Skeletal muscle satellite cell (primary cell): ENCODE measurements around the gene NFIL3.
"Not testable (repeated sequence)": the region's sequence is repeated elsewhere in the genome, so short reads cannot be mapped to it uniquely, and the experiment has no call there.

ENCODE experiments used
- H3K27me3 ChIP-seq: 2 replicates; pipeline ENCODE4 v1.7.0; 2013; ENCODE audit warnings: low read length; ENCODE audit not compliant: control insufficient read depth, insufficient read depth
- H3K36me3 ChIP-seq: 2 replicates; pipeline ENCODE4 v1.7.0; 2013; ENCODE audit warnings: mild to moderate bottlenecking, control low read depth, low read length; ENCODE audit not compliant: insufficient read depth
- H3K4me1 ChIP-seq: 2 replicates; pipeline ENCODE4 v1.7.0; 2013; ENCODE audit warnings: low read length; ENCODE audit not compliant: control insufficient read depth, insufficient read depth
- H3K4me2 ChIP-seq: 2 replicates; pipeline ENCODE4 v1.7.0; 2013; ENCODE audit warnings: mild to moderate bottlenecking, low read length
- H3K4me3 ChIP-seq: 2 replicates; pipeline ENCODE4 v1.7.0; 2013; ENCODE audit warnings: low read length
- H3K9ac ChIP-seq: 2 replicates; pipeline ENCODE4 v1.7.0; 2013; ENCODE audit warnings: mild to moderate bottlenecking, low read depth, low read length, moderate library complexity
- H3K9me3 ChIP-seq: replicated peaks from 2 replicates; pipeline ENCODE4 v1.7.0; 2013; ENCODE audit warnings: mild to moderate bottlenecking, control low read depth, low read length

The NFIL3 gene

DNA sequence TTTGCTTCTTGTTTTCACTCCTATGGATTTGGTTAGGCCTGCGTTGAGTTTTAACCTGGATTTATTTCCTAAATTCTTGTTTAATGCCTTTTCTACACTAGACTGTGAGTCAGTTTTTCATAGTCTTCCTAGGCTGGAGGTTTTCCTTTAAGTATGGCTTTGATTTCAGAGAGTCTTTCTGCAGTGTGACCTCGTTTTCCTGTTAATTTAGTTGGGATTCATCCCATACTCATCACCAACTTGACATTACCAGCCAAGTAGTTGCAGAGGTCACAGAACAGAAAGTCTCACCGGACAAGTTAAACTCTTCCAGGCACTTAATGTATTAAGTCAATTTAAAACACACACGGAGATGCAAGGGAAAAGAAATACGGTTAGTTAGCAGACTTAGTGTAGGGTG, 32.2 kb downstream of the NFIL3 start:
- Histone ChIP-seq H3K4me1 (peaks cover 19% of the 10 kb centered on the region), H3K4me2 (no peak overlapping the region), H3K36me3 (no peaks in the 10 kb centered on the region), H3K9ac (no peak overlapping the region), H3K9me3 (no peaks in the 10 kb centered on the region), H3K27me3 (no peaks in the 10 kb centered on the region), H3K4me3 (no peak overlapping the region)

DNA sequence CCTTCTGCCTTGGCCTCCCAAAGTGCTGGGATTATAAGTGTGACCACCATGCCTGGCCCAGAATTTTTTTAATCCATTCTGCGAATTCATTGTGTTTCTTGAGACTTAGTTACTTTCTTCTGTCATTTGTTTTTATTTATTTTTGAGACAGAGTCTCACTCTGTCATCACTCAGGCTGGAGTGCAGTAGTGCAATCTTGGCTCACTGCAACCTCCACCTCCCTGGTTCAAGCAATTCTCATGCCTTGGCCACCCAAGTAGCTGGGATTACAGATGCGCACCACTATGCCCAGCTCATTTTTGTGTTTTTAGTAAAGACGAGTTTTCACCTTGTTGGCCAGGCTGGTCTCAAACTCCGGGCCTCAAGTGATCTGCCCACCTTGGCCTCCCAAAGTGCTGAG, 33.9 kb downstream of the NFIL3 start:
- not testable (repeated sequence) for H3K9ac ChIP-seq, H3K4me1 ChIP-seq, H3K4me2 ChIP-seq, H3K27me3 ChIP-seq, H3K9me3 ChIP-seq, H3K4me3 ChIP-seq, H3K36me3 ChIP-seq

DNA sequence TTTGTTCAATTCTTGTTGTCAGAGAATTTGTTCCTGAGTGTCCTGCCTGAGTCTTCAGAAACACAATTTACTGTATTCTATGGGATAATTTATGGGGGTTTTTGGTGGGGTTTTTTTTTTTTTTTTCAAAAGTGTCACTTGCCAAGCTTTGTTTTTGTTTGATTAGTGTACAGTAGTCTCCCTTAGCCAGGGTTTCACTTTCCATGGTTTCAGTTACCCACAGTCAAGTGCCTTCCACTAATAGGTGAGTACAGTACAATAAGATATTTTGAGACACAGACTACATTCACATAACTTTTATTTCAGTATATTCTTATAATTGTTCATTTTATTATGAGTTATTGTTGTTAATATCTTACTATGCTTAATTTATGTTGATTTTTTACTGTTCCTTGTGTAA, 36.9 kb downstream of the NFIL3 start:
- Histone ChIP-seq H3K27me3 (no peaks in the 10 kb centered on the region), H3K9me3 (no peaks in the 10 kb centered on the region), H3K9ac (no peak overlapping the region), H3K4me1 (peaks cover 3% of the 10 kb centered on the region), H3K36me3 (no peaks in the 10 kb centered on the region), H3K4me2 (no peak overlapping the region), H3K4me3 (no peak overlapping the region)

DNA sequence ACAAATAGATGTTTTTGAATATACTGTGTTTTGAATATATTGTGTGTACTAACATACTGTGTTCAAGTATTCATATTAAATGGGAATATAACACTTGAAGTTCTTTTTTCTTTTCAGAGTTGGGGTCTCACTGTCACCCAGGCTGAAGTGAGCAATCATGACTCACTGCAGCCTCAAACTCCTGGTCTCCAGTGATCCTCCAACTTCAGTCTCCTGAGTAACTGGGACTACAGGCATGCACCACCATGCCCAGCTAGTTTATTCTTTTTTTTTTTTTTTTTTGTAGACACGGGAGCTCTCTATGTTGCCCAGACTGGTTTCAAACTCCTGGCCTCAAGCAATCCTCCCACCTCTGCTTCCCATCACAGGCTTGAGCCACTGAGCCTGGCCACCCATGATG, 38.7 kb downstream of the NFIL3 start:
- H3K9ac ChIP-seq = no peak overlapping the region
- no peak overlapping the region for H3K4me2 ChIP-seq
- H3K4me1 ChIP-seq = peaks cover 3% of the 10 kb centered on the region
- H3K36me3 ChIP-seq = no peaks in the 10 kb centered on the region
- H3K4me3 ChIP-seq = no peak overlapping the region
- H3K27me3 ChIP-seq = no peaks in the 10 kb centered on the region
- H3K9me3 ChIP-seq = no peaks in the 10 kb centered on the region

DNA sequence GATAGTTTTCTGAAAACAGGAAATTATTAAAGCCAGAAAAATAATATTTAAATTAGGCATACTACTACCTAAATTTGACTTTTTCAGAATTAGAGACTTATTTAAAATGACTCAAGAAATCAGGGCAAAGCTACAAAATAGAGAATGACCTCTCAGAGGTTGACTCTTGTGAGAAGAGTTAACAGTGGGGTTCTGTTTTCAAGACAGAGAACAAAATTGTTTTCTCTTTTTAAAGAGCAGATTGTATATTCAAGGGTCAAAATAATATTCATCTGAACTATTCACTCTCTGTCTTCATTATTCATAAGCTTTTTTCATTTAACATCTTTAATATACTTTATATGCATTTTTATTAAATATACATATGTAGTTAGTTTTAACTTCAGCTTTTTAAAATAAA, 40.1 kb downstream of the NFIL3 start:
- no peak overlapping the region for H3K4me3 ChIP-seq
- H3K4me1 ChIP-seq = peaks cover 7% of the 10 kb centered on the region
- no peaks in the 10 kb centered on the region for H3K27me3 ChIP-seq
- H3K9ac ChIP-seq = no peak overlapping the region
- H3K4me2 ChIP-seq = no peak overlapping the region
- H3K36me3 ChIP-seq = no peaks in the 10 kb centered on the region
- no peaks in the 10 kb centered on the region for H3K9me3 ChIP-seq

DNA sequence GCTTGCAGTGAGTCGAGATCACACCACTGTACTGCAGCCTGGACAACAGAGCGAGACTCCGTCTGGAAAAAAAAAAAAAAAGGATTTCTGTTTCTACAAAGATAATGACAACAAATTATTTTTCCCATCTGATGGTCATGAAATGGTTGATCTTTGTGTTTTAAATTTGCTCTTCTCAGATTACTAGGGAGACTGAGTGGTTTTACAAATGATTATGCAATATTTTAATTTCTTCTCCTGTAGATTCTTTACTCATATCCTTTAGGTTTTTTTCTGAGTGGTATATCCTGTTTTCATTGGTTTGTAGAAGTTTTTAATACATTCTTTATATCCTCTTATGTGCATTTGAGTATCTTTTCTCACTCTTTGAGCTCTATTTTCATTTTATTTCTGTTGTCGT, 41.3 kb downstream of the NFIL3 start:
- Histone ChIP-seq H3K4me2 (no peak overlapping the region), H3K4me3 (no peak overlapping the region), H3K9me3 (no peaks in the 10 kb centered on the region), H3K36me3 (no peaks in the 10 kb centered on the region), H3K27me3 (no peaks in the 10 kb centered on the region), H3K9ac (no peak overlapping the region), H3K4me1 (peaks cover 10% of the 10 kb centered on the region)

DNA sequence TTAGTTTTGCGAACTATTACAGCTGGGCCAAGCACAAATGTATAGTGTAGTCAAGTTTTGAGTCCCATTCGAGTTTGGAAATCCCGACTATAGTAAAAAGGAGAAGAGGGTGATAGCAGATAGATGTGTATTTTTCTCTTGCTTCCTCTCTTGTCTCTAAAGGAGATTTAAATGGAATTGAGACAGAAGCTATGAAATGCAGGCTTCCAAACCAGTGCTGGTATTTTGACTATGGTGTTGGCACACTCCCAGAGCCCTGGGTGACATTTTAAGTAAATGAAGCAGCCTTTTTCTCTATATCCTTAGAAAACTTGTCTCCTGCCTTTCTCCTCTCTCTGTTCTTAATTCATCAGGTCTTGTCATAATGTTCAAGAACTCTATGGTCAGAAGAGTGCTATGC, 44.2 kb downstream of the NFIL3 start:
- no peaks in the 10 kb centered on the region for H3K36me3 ChIP-seq
- no peaks in the 10 kb centered on the region for H3K27me3 ChIP-seq
- peaks cover 17% of the 10 kb centered on the region for H3K4me1 ChIP-seq
- no peaks in the 10 kb centered on the region for H3K9me3 ChIP-seq
- H3K9ac ChIP-seq = no peak overlapping the region
- H3K4me3 ChIP-seq = no peak overlapping the region
- H3K4me2 ChIP-seq = no peak overlapping the region

DNA sequence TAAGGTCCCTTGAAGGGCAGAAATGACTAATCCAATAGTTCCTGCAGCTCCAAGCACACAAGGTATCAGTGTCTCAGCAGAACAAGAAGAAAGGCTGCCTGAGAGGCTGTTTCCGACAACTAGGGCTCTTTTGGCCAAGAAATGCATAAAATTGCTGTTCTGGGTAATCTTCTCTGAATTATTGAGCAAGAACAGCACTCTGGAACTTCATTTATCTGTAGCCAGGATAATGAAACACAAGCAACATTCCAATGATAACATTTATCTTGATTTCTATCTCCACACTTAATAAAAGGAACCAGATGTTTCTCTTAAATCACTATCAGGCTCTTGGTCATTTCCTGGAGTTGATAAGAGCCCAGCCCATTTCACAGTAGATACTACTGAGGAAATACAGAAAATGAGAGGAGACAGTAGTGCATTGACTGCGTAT, 44.9 kb downstream of the NFIL3 start:
- Histone ChIP-seq H3K27me3 (no peaks in the 10 kb centered on the region), H3K9ac (no peak overlapping the region), H3K36me3 (no peaks in the 10 kb centered on the region), H3K4me3 (no peak overlapping the region), H3K4me2 (peak overlapping the region; percentile 11), H3K4me1 (peaks cover 17% of the 10 kb centered on the region), H3K9me3 (no peaks in the 10 kb centered on the region)

DNA sequence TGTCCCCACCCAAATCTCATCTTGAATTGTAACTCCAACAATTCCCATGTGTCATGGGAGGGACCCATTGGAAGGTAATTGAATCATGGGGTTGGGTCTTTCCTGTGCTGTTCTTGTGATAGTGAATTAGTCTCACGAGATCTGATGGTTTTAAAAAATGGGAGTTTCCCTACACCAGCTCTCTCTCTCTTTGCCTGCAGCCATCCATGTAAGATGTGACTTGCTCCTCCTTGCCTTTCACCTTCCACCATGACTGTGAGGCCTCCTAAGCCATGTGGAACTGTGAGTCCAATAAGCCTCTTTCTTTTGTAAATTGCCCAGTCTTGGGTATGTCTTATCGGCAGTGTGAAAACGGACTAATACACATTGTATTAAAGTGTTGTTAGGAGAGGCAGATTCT, 45.6 kb downstream of the NFIL3 start:
- H3K4me2 ChIP-seq, H3K4me3 ChIP-seq, H3K9ac ChIP-seq, H3K9me3 ChIP-seq, H3K27me3 ChIP-seq, H3K36me3 ChIP-seq: not testable (repeated sequence)
- H3K4me1 ChIP-seq = peaks cover 17% of the 10 kb centered on the region

DNA sequence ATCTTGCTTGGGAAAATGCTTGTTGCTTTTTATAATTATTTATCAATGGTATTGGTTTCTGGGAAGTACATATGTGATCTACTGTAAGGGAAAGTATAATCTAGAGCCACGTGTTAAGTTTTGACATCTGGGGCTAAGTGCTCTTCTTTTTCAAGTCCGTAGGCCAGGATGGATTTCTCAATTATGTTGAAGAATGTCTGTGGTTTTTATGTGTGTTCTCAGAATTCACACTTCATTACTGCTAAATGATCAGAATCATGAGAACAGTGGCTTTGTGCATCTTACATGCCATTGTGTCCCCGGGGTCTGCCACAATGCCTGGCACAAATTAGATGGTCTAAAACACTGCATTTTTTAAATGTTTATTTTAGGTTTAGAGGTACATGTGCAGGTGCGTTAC, 47.4 kb downstream of the NFIL3 start:
- Histone ChIP-seq H3K9ac (no peak overlapping the region), H3K4me1 (peaks cover 13% of the 10 kb centered on the region), H3K4me2 (no peak overlapping the region), H3K36me3 (no peaks in the 10 kb centered on the region), H3K4me3 (no peak overlapping the region), H3K9me3 (no peaks in the 10 kb centered on the region), H3K27me3 (no peaks in the 10 kb centered on the region)

DNA sequence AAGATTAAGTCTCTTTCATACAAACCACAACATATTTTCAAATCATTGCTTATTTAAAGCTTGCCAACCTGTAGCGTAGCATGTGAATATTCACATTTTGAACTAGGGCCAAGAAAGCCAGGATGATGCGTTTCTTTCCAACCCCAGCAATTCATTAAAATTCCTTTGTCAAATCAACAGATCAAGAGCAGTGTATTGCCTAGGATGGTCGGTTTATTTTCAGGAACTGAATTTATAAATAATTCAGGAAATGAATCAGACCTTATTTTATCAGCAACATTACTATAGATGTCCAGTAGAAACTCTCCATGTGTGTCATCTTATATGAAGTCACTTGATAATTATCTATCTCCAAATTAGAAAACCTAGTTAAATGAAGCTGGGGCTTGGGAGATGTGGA, 48.7 kb downstream of the NFIL3 start:
- no peaks in the 10 kb centered on the region for H3K36me3 ChIP-seq
- H3K4me1 ChIP-seq = peaks cover 13% of the 10 kb centered on the region
- no peaks in the 10 kb centered on the region for H3K9me3 ChIP-seq
- no peak overlapping the region for H3K4me3 ChIP-seq
- H3K27me3 ChIP-seq = no peaks in the 10 kb centered on the region
- no peak overlapping the region for H3K9ac ChIP-seq
- no peak overlapping the region for H3K4me2 ChIP-seq

DNA sequence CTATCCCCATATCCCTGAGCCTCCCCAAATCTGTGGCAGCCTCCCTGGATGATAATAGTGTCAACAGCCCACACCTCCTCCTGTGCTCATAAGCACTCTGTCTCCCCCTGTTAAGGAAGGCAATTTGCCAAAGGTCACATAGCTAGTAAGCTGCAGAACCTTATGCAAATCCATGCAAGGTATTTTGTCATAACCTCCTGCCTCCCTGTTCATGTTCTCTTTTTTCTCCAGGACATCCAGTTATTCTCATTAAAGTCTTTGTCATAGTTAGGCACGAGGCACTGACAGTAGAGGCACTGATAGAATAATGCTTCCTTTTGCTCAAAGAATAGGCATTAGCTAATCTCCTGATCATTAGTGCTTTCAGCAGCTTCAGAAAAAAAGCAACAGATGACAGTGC, 51.7 kb downstream of the NFIL3 start:
- Histone ChIP-seq H3K4me2 (no peak overlapping the region), H3K27me3 (no peaks in the 10 kb centered on the region), H3K9me3 (no peaks in the 10 kb centered on the region), H3K4me1 (peaks cover 7% of the 10 kb centered on the region), H3K36me3 (no peaks in the 10 kb centered on the region), H3K4me3 (no peak overlapping the region), H3K9ac (no peak overlapping the region)

DNA sequence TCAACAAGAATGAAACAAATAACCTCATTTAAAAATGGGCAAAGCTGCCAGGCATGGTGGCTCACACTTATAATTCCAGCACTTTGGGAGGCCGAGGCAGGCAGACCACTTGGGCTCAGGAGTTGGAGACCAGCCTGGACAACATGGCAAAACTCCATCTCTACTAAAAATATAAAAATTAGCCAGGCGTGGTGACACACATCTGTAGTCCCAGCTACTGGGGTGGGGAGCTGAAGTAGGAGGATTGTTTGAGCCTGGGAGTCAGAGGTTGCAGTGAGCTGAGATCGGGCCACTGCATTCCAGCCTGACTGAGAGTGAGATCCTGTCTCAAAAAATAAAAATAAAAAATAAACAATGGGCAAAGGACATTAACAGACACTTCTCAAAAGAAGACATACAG, 53.6 kb downstream of the NFIL3 start:
- H3K9me3 ChIP-seq, H3K27me3 ChIP-seq, H3K4me2 ChIP-seq, H3K9ac ChIP-seq, H3K4me3 ChIP-seq, H3K4me1 ChIP-seq, H3K36me3 ChIP-seq: not testable (repeated sequence)
